Measurements from ENCODE around the gene EEA1. TPM values are rescaled to one million over a fixed set of nuclear protein-coding genes. Genes with fewer than 3 reads are reported as not detected.

EEA1 gene
- total RNA-seq, 1 experiment from 2014 or later, result 14.9 TPM

DNA sequence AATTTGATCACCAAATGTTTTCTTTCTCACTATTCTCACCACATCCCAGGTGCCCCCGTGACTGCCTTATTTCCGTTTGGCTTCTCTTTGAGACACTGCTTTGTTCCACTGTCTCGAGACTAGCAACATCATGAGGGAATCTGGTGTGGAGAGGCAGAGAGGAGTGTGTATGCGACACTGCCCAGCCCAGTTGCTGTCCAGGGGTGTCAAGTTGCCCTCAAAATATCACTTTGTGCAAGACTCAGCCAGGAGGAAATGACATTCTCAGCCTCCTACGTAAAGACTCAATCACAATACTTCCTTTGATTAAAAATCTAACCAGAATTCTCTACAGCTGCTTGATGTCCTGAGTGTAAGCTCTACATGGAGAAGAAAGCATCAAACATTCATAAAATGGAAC is 48.2 kb upstream of the EEA1 start:
- Histone ChIP-seq H3K56ac (ENCODE audit: insufficient read length, low read depth, low read length) (no peak overlapping the region), H2BK12ac (ENCODE audit: insufficient read length, low read depth, low read length) (no peak overlapping the region), H2AFZ (ENCODE audit: low read length) (no peak overlapping the region), H4K91ac (ENCODE audit: insufficient read length, low read depth, low read length) (no peak overlapping the region), H3K27ac (ENCODE audit: insufficient read length, low read depth, low read length) (no peak overlapping the region), H3K23ac (ENCODE audit: insufficient read length, low read depth, low read length) (no peak overlapping the region), H2BK120ac (ENCODE audit: low read depth, low read length, poor library complexity, severe bottlenecking) (no peak overlapping the region), H3K9ac (ENCODE audit: extremely low read depth, insufficient read length, low read length) (no peak overlapping the region), H3K79me2 (ENCODE audit: insufficient read depth, low read length) (no peaks in the 10 kb centered on the region), H3K14ac (ENCODE audit: insufficient read depth, low read length) (no peak overlapping the region), H3K79me1 (ENCODE audit: insufficient read depth, low read depth, low read length, poor library complexity, severe bottlenecking) (no peaks in the 10 kb centered on the region), H2BK5ac (ENCODE audit: insufficient read length, low read length) (no peak overlapping the region), H2BK20ac (ENCODE audit: low read depth, low read length, poor library complexity, severe bottlenecking) (no peak overlapping the region), H3K4me1 (ENCODE audit: insufficient read depth, low read length) (no peaks in the 10 kb centered on the region), H4K20me1 (ENCODE audit: control insufficient read depth, insufficient read depth, insufficient read length) (no peaks in the 10 kb centered on the region), H3K4me2 (ENCODE audit: insufficient read depth, insufficient read length, low read length) (no peak overlapping the region), H3K4ac (ENCODE audit: low read depth, low read length) (no peak overlapping the region), H2AK5ac (ENCODE audit: insufficient read length, low read length) (no peak overlapping the region), H2BK15ac (ENCODE audit: low read depth, low read length) (no peak overlapping the region), H3T11ph (ENCODE audit: low read length) (no peak overlapping the region), H3K27me3 (ENCODE audit: insufficient read depth, low read length) (no peaks in the 10 kb centered on the region), H3K23me2 (ENCODE audit: insufficient read length, low read depth, low read length, poor library complexity, severe bottlenecking) (no peaks in the 10 kb centered on the region), H4K5ac (ENCODE audit: insufficient read length, low read depth, low read length) (no peak overlapping the region), H3K9me3 (ENCODE audit: control insufficient read depth, low read depth, low read length) (peaks cover 6% of the 10 kb centered on the region), H3K18ac (ENCODE audit: insufficient read length, low read depth, low read length) (no peak overlapping the region), H4K8ac (replicated peaks; ENCODE audit: insufficient read length, low read depth, low read length) (no peak overlapping the region)
- H3K27me3 Mint-ChIP-seq (ENCODE audit: low read depth), result no peaks in the 10 kb centered on the region; the same call in 1 of the 2 replicates
- H3K9me3 Mint-ChIP-seq, result peaks cover 18 to 21% of the 10 kb centered on the region in 2 experiments
- no peak overlapping the region for H3K27ac Mint-ChIP-seq
- no peak overlapping the region for H3K4me3 Mint-ChIP-seq
- no peak for DNase-seq
- H3K36me3 Mint-ChIP-seq (ENCODE audit: insufficient read depth in 1 of 3, low read depth in 3 of 3), result peaks cover 2 to 15% (median 7%) of the 10 kb centered on the region in 3 experiments; a peak in 5 of 7 replicates
- H3K4me1 Mint-ChIP-seq, result no peaks in the 10 kb centered on the region
- no CpG with 5 or more reads among the region's 5 CpGs for WGBS (ENCODE audit: extremely low coverage, insufficient read length, low lambda C conversion rate)
- TF ChIP-seq, protein P1, sequence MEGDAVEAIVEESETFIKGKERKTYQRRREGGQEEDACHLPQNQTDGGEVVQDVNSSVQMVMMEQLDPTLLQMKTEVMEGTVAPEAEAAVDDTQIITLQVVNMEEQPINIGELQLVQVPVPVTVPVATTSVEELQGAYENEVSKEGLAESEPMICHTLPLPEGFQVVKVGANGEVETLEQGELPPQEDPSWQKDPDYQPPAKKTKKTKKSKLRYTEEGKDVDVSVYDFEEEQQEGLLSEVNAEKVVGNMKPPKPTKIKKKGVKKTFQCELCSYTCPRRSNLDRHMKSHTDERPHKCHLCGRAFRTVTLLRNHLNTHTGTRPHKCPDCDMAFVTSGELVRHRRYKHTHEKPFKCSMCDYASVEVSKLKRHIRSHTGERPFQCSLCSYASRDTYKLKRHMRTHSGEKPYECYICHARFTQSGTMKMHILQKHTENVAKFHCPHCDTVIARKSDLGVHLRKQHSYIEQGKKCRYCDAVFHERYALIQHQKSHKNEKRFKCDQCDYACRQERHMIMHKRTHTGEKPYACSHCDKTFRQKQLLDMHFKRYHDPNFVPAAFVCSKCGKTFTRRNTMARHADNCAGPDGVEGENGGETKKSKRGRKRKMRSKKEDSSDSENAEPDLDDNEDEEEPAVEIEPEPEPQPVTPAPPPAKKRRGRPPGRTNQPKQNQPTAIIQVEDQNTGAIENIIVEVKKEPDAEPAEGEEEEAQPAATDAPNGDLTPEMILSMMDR (conservative IDR thresholded peaks at IDR 0.05), result no peak

Measured in H9 (cell line).